ENCODE measurements around the gene FARS2. TPM values are rescaled to one million over a fixed set of nuclear protein-coding genes. Genes with fewer than 3 reads are reported as not detected.

FARS2 gene
- total and polyA plus RNA-seq, 7 donors: 10.6 to 17.5 (median 14.4) TPM

GRCh38 chr6:5308066-5308465 is 46.8 kb downstream of the FARS2 start:
- peaks cover 16% of the 10 kb centered on the region for H3K4me1 ChIP-seq
- DNase-seq: no peak
- TF ChIP-seq, protein P1, sequence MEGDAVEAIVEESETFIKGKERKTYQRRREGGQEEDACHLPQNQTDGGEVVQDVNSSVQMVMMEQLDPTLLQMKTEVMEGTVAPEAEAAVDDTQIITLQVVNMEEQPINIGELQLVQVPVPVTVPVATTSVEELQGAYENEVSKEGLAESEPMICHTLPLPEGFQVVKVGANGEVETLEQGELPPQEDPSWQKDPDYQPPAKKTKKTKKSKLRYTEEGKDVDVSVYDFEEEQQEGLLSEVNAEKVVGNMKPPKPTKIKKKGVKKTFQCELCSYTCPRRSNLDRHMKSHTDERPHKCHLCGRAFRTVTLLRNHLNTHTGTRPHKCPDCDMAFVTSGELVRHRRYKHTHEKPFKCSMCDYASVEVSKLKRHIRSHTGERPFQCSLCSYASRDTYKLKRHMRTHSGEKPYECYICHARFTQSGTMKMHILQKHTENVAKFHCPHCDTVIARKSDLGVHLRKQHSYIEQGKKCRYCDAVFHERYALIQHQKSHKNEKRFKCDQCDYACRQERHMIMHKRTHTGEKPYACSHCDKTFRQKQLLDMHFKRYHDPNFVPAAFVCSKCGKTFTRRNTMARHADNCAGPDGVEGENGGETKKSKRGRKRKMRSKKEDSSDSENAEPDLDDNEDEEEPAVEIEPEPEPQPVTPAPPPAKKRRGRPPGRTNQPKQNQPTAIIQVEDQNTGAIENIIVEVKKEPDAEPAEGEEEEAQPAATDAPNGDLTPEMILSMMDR (IDR thresholded peaks at IDR 0.05): no peak
- 57 to 81% (median 63%) methylated on average over 4 of the region's 4 CpGs for WGBS, 3 donors
- no peaks in the 10 kb centered on the region for H3K36me3 ChIP-seq (ENCODE audit: insufficient read depth in 1 of 2, low read depth in 1 of 2)
- no peaks in the 10 kb centered on the region for H3K9me3 ChIP-seq
- intact Hi-C loops (cut with DNase I): loop anchor here in 1 of 2 donors (10.0 kb wide), 1 partner anchor 163 kb away; no protein-coding TSS in a partner anchor
- H3K27me3 ChIP-seq (ENCODE audit: insufficient read depth in 3 of 3, low read length in 2 of 3): no peaks in the 10 kb centered on the region
- H3K4me3 ChIP-seq: no peak overlapping the region
- no peak overlapping the region for H3K27ac ChIP-seq
- ATAC-seq: no peak

- WGBS, 3 donors: 75 to 92% (median 89%) methylated on average over 4 of the region's 4 CpGs
- TF ChIP-seq, protein P1 (IDR thresholded peaks at IDR 0.05): no peak
- Histone ChIP-seq H3K4me3 (no peak overlapping the region), H3K4me1 (peaks cover 22% of the 10 kb centered on the region), H3K27me3 (ENCODE audit: insufficient read depth in 3 of 3, low read length in 2 of 3) (no peaks in the 10 kb centered on the region), H3K9me3 (no peaks in the 10 kb centered on the region), H3K36me3 (ENCODE audit: insufficient read depth in 1 of 2, low read depth in 1 of 2) (no peaks in the 10 kb centered on the region), H3K27ac (no peak overlapping the region)
- DNase-seq: no peak
- no peak for ATAC-seq
- intact Hi-C loops (cut with DNase I): no loop called here
Measured at GRCh38 chr6:5314191-5314865, 53.0 kb downstream of the FARS2 start.

GRCh38 chr6:5315881-5316280 is 54.6 kb downstream of the FARS2 start:
- Histone ChIP-seq H3K4me1 (peaks cover 18% of the 10 kb centered on the region), H3K36me3 (ENCODE audit: insufficient read depth in 1 of 2, low read depth in 1 of 2) (no peaks in the 10 kb centered on the region), H3K4me3 (peak overlapping the region; percentile 35), H3K27ac (peak overlapping the region; percentile 66), H3K9me3 (no peaks in the 10 kb centered on the region), H3K27me3 (ENCODE audit: insufficient read depth in 3 of 3, low read length in 2 of 3) (no peaks in the 10 kb centered on the region)
- peak; percentile 83 to 96 (median 90) for ATAC-seq
- TF ChIP-seq, protein P1 (IDR thresholded peaks at IDR 0.05): no peak
- intact Hi-C loops (cut with DNase I): loop anchor here in 1 of 2 donors (2.0 kb wide), 1 partner anchor 69 kb away; no protein-coding TSS in a partner anchor
- 15 to 22% (median 19%) methylated on average over 5 of the region's 5 CpGs for WGBS, 3 donors
- DNase-seq: peak in 1 of 2 donors; percentile 49

- 77 to 83% (median 82%) methylated on average over 4 of the region's 4 CpGs for WGBS, 3 donors
- intact Hi-C loops (cut with DNase I): loop anchor here in 1 of 2 donors (2.0 kb wide), 1 partner anchor 68 kb away; no protein-coding TSS in a partner anchor
- Histone ChIP-seq H3K36me3 (ENCODE audit: insufficient read depth in 1 of 2, low read depth in 1 of 2) (no peaks in the 10 kb centered on the region), H3K27ac (no peak overlapping the region), H3K27me3 (ENCODE audit: insufficient read depth in 3 of 3, low read length in 2 of 3) (no peaks in the 10 kb centered on the region), H3K4me3 (no peak overlapping the region), H3K4me1 (peaks cover 18% of the 10 kb centered on the region), H3K9me3 (no peaks in the 10 kb centered on the region)
- TF ChIP-seq, protein P1 (IDR thresholded peaks at IDR 0.05): no peak
- ATAC-seq: no peak
- DNase-seq: no peak
Measured at GRCh38 chr6:5316951-5317350, 55.6 kb downstream of the FARS2 start.
